NCI-H524 treated with DMSO at 0.1 percent for 48 hours (cell line): ENCODE data around the gene EIF5AL1.
"Not testable (repeated sequence)": the region's sequence is repeated elsewhere in the genome, so short reads cannot be mapped to it uniquely, and the experiment has no call there.

Experiments used
- DNase-seq: peaks from one replicate; lab custom pipeline; 2025; lab: John Stamatoyannopoulos, UW

EIF5AL1 gene

DNA sequence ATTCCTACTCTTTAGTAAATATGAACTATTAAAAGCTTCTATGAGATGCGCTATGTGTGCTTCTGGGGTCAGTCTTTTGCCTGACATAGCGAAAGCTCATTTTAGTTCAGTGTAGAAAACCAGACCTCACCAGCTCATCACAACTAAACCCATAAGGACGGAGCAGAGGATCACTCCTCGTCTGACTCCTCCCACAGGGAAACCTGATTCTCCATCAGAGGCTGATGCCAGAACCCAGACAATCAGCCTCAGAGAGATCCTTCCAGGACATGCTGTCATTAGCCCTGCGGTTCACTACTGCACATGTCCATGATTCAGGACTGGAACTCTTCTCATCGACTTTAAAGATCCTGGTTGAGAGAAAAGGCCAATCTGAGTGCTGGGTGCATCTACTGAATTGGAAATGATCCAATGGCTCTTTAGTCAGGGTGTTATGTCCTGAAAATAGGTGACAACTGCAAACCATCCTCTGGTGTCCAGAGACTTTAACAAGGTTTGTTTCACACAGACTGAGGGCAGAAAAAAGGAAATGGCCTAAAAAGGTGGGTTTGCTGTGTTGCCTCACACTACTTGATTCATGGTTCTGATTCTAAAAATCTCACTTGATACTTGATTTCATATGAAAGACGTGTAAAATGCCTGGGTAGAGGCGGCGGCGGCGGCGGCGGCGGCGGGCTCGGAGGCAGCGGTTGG lies at the start of gene EIF5AL1:
Gene EIF5AL1 (plus strand): TSS at position 643 of the 693 bp plus-strand sequence. CDS start 117 bp downstream, outside the sequence.
- not testable (repeated sequence) for DNase-seq

DNA sequence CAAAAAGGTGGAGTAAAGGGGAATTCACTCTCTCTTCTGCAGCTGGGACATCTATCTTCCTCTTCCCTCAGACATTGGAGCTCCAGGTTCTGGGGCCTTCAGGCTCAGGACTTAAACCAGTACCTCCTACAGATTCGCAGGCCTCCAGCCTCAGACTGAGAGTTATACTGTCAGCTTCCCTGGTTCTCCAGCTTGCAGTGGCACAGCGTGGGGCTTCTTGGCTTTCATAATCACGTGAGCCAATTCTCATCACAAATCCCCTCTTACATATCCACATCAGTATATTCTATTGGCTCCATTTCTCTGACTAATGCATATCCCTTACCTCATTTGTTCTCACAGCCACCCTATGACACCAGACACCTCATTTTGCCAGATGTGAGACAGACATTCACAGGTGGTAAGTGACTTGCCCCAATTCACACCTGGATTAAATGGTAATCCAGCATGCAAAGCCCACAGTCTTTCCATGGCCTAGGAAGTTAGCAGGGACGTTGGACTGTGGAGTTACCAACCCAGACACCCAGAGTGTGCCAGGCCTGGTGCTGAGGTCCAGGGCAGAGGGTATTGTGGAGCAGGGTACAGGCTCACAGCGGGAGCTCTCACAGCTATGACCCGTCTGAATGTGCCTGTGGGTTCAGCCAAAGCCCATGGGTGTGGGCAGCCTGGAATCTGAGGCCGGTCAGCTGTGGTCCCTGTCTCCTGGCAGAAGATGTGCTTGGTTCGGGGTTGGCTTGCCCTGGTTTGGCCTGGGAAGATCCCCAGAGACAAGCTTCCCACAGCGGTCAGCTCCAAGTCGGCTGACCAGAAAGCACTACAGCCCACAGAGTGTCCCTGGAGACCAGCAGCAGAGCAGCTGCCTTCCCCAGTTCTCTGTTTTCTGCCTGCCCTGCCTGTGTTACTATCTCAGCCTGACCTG lies 48.5 kb upstream of the EIF5AL1 start:
- no peak for DNase-seq

- DNase-seq, result no peak
These were observed 47.0 kb upstream of the EIF5AL1 start for GRCh38 chr10:79465341-79465740.

DNA sequence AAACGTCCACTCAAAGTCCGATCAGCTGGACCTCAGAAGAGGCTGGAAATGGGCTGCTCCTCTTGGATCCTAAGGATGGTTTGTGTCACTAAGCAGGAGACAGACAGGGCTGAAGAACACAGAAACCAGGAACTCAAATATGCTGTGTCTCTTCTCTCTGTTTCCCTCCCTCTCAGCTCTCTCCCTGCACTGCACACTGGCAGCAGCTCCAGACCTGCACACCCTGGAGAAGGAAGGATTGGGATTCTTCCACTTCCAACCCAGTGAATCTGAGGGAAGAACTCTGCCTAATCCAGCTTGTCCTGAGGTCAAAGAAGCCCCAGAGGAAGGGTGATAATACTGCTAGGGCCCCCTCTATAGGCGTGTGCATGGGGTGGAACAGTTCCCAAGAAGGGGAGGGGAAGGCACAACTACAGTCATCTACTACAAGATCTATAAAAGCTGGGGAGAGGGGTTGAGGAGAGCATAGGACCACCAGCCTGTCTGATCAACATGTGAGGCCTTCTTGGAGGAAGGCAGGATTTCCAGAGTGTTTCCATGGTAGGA lies 44.2 kb upstream of the EIF5AL1 start:
- no peak for DNase-seq

GRCh38 chr10:79468841-79469585 lies 43.3 kb upstream of the EIF5AL1 start:
- DNase-seq, result no peak

GRCh38 chr10:79470096-79470495 lies 42.2 kb upstream of the EIF5AL1 start:
- no peak for DNase-seq

GRCh38 chr10:79471776-79472175 lies 40.6 kb upstream of the EIF5AL1 start:
- no peak for DNase-seq

- no peak for DNase-seq
These were observed 39.9 kb upstream of the EIF5AL1 start for GRCh38 chr10:79472449-79472848.

GRCh38 chr10:79472951-79473350 lies 39.4 kb upstream of the EIF5AL1 start:
- no peak for DNase-seq

GRCh38 chr10:79473496-79474095 lies 38.7 kb upstream of the EIF5AL1 start:
- DNase-seq, result no peak

GRCh38 chr10:79475119-79475653 lies 37.1 kb upstream of the EIF5AL1 start:
- DNase-seq, result no peak

- no peak for DNase-seq
These were observed 36.5 kb upstream of the EIF5AL1 start for GRCh38 chr10:79475877-79476276.

GRCh38 chr10:79476645-79477044 lies 35.7 kb upstream of the EIF5AL1 start:
- DNase-seq, result no peak

DNA sequence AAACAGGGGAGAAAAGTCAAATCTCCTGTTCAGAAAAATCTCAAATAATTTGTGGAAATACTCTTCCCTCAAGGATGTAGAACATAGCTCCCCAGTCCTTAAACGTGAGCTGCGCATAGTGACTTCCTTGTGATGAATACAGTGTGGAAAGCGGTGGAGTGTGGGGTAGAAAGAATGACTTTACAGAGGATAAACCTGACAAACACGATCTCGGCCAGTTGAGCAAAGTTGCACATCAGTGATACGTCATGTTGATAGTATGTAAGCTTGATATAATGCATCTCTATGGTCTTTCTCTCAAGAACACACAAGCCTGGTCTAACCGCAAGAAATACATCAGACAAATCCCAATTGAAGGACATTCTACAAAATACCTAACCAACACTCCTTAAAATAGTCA lies 34.9 kb upstream of the EIF5AL1 start:
- no peak for DNase-seq

- DNase-seq, result no peak
These were observed 32.9 kb upstream of the EIF5AL1 start for GRCh38 chr10:79479283-79479909.

- DNase-seq, result no peak
These were observed 30.0 kb upstream of the EIF5AL1 start for GRCh38 chr10:79482304-79482703.

- DNase-seq, result no peak
These were observed 29.6 kb upstream of the EIF5AL1 start for GRCh38 chr10:79482741-79483140.

GRCh38 chr10:79483299-79483698 lies 29.0 kb upstream of the EIF5AL1 start:
- no peak for DNase-seq

DNA sequence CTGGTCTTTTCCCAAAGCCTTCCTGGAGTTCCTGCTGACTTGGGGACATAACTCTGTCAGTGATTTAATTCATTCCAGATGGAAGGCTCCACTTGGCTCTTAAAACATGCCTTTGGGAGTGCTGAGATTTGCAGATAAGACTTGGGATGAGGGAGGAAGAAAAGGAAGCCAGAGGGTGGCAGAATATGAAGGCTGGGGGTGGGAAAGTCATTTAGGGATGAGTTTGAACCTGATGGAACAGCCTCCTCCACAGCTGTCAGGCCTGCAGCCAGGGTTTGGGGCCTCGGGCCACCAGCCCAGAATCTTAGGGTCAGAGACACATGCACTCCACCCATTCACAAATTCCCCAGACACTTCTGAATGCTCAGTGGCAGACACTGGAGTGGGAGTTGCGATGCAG lies 28.4 kb upstream of the EIF5AL1 start:
- DNase-seq, result no peak

DNA sequence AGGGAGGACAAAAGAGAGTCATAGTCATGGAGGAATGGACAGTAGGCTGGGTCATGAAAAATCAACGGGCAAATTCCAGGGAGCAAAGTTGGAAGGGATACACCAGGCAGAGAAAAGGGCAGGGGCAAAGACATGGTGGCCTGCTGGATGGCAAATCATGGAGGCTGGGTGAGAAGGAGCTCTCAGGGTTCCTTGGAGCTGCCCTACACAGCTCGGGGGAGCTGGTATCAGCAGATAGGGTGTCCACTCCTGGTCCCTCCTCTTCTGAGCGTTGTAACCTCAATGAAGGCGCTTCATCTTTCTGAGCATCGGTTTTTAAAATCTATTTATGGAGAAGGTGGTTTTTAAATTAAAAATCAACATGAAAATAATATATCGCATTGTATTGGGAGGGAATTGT lies 27.9 kb upstream of the EIF5AL1 start:
- DNase-seq, result no peak
